Measurements from ENCODE around the gene TTC23L. TPM values are rescaled to one million over a fixed set of nuclear protein-coding genes. Genes with fewer than 3 reads are reported as not detected.
A peak's percentile ranks its signal among the peaks of the same experiment; 100 is the strongest.
"Not testable (repeated sequence)": the region's sequence is repeated elsewhere in the genome, so short reads cannot be mapped to it uniquely, and the experiment has no call there.

Gene TTC23L
- 0.07 and 0.13 TPM in 2 replicates for polyA plus RNA-seq (2014; cell fraction: cytosol; rRNA removed)
- 0.32 and 0.90 TPM in 2 replicates for polyA plus RNA-seq (2014; cell fraction: nucleus; rRNA removed)

- peak; percentile 89 for DNase-seq (ENCODE audit: low spot score)
Observed at GRCh38 chr5:34838785-34839714, at the start of gene TTC23L. TTC23L (plus strand) TSS chr5:34839164; CDS start chr5:34840672, 1,508 bp downstream.

DNA sequence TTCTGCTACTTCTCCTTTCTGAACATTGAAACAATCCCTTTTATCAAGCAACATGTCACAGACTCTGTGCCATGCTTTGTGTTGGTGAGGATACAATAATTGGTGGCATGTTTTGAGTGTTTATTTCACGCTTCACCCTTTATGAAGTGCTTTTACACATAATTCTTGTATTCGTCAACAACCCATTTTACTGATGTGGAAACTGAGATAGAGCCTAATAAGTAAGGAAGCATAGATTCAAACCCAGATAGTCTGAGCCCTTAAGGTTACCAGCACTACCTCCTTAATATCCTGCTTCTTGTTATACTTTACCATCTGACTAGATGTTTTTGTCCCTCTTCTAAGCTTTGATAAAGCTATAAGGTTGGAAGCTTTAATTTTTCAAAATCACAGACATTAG lies 49.3 kb upstream of the TTC23L start:
- no peak for DNase-seq (ENCODE audit: low spot score)

DNA sequence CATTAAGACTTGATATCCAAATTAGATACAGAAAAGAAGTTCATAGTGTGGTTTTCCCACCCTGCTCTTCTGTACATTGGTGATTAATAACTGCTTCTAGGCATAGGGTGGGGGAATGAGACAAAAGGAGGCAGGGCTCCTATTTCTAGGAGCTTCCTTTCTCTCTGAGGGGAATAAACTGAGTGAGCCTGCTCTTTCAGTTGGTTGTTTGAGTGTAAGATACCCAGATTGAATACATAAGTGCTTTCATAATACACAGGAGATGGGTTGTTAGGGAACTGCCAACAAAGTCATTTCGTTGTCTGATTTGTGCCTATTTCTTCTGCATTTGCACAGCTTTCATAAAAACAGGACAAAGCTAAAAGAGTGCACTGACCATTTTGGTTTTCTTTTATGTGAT lies 48.9 kb upstream of the TTC23L start:
- no peak for DNase-seq (ENCODE audit: low spot score)

GRCh38 chr5:34791761-34792244 lies 47.2 kb upstream of the TTC23L start:
- DNase-seq (ENCODE audit: low spot score): no peak

- no peak for DNase-seq (ENCODE audit: low spot score)
Observed at GRCh38 chr5:34802834-34803563, 36.0 kb upstream of the TTC23L start.

GRCh38 chr5:34803974-34804732 lies 34.8 kb upstream of the TTC23L start:
- DNase-seq (ENCODE audit: low spot score): no peak

GRCh38 chr5:34804913-34805312 lies 34.1 kb upstream of the TTC23L start:
- no peak for DNase-seq (ENCODE audit: low spot score)

- DNase-seq (ENCODE audit: low spot score): no peak
Observed at GRCh38 chr5:34806532-34806931, 32.4 kb upstream of the TTC23L start.

DNA sequence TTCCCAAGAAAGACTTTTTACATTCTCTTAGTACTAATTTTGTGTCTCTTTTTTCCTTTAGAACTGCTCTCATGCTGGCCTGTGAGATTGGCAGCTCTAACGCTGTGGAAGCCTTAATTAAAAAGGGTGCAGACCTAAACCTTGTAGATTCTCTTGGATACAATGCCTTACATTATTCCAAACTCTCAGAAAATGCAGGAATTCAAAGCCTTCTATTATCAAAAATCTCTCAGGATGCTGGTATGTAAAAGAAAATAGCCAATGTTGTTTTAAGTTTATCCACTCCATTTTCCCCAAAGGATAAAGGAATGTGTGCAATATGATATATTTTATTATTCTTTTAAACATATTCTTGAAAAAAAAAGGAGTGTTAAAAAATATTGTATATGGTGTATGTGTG lies 27.3 kb upstream of the TTC23L start:
- DNase-seq (ENCODE audit: low spot score): no peak

DNA sequence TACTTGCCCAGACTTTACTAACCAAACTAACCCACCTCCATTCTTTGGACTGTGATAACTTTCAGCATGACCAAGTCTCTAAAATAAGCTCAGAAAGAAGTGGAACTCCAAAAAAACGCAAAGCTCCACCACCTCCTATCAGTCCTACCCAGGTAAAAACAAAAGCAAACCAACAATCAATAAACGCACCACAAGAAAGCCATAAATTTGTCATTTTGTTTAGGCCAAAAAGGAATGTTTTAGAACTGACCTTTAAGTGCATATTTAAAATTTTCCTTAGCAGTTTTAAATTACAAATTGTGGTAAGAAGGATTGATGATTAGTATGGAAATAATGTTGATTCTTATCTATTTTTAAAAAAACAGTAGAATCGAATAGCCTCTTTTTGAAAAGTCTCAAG lies 25.5 kb upstream of the TTC23L start:
- DNase-seq (ENCODE audit: low spot score): no peak

GRCh38 chr5:34817558-34818351 lies 21.2 kb upstream of the TTC23L start:
- no peak for DNase-seq (ENCODE audit: low spot score)

GRCh38 chr5:34818717-34819116 lies 20.2 kb upstream of the TTC23L start:
- DNase-seq (ENCODE audit: low spot score): no peak

GRCh38 chr5:34820593-34820992 lies 18.4 kb upstream of the TTC23L start:
- no peak for DNase-seq (ENCODE audit: low spot score)

DNA sequence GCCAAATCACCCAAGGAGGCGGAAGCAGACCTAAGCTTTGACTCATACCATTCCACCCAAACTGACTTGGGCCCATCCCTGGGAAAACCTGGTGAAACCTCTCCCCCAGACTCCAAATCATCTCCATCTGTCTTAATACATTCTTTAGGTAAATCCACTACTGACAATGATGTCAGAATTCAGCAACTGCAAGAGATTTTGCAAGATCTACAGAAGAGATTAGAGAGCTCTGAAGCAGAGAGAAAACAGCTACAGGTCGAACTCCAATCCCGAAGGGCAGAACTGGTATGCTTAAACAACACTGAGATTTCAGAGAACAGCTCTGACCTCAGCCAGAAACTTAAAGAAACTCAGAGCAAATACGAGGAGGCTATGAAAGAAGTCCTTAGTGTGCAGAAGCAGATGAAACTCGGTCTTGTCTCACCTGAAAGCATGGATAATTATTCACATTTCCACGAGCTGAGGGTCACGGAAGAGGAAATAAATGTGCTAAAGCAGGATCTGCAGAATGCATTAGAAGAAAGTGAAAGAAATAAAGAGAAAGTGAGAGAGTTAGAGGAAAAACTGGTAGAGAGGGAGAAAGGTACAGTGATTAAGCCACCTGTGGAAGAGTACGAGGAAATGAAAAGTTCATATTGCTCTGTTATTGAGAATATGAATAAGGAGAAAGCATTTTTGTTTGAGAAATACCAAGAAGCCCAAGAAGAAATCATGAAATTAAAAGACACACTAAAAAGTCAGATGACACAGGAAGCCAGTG lies 15.8 kb upstream of the TTC23L start:
- DNase-seq (ENCODE audit: low spot score): no peak

- no peak for DNase-seq (ENCODE audit: low spot score)
Observed at GRCh38 chr5:34826347-34826746, 12.6 kb upstream of the TTC23L start.

DNA sequence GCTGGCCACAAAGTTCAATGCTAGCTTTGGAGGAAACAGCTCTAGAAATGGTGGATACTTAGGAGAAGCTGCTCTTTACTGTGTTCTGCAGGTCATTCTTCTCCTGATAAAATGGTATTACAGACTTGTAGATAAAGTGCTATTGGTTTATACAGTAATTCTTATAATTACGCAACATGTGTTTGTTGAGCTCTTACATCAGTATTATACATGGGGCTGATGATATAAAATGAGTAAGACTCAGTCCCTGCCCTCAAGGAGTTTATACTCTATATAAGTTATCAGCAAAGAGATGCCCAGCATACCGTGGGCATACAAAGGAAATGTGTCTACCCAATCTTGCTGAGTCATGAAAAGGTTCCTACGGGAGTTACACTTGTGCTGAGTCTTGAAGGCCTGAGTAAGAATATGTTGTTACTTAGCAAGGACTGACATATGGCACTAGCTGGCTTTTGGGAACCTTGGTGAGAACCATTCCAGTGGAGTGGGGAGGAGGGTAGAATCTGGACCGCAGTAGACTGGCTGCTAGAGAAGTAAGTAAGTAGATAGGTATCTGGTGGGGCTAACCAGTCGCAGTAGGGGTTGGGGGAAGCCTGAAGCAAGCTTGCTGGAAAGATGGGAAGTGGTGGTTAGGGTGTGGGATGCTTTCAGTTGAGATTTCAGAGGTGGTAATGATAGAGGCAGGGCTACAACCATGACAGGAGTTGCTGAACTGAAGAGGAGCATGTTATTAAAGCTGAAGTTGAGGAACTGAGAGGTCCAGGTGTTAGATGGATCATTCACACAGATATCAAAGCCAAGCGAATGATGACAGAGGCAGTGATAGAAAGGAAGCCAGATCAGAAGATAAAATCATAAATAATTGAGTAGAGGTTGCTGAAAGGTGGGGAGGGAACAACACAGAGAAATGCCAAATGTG lies 11.1 kb upstream of the TTC23L start:
- DNase-seq (ENCODE audit: low spot score): no peak

DNA sequence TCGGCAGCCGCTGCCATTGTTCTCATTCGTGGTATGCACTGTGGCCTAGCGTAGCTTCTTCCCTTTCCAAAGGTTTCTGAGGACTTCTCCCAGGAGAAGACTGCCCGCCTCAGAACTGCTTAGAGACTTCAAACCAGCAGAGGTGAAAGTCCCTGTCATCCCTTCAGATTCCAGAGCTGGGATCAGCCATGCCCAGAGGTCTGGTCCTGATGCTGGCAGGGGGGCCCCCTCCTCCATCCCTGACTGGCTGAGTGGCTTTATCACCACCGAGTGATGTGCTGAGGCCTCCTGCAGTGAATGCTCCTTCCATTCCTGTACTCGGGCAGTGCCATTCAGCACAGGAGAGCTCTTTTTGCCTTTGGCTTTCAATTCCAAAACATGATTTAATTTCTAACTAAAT lies 8.1 kb upstream of the TTC23L start:
- not testable (repeated sequence) for DNase-seq (ENCODE audit: low spot score)

- DNase-seq (ENCODE audit: low spot score): no peak
Observed at GRCh38 chr5:34831303-34831702, 7.7 kb upstream of the TTC23L start.

DNA sequence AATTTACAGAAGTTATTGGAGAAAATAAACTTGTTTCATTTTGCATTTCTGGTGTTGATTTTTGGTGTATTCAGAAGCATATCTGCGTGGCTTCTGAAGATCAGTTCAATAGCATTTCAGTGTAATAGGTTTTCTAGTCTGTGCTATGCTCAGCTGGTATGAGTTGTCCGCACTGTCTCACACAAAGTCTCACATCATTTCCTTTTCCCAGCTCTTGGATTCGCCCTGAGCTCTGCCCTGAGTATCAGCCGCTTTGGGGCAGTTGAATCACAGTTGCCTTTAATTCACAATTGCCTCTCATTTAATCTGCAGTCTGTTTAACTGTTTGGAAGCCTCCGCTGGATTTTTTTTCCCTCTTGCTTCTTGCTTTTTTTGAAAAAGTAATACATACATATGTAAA lies 6.4 kb upstream of the TTC23L start:
- DNase-seq (ENCODE audit: low spot score): no peak

Data from SK-N-DZ (cell line).